Measurements from ENCODE around the gene TEX11.
"Not testable (repeated sequence)": the region's sequence is repeated elsewhere in the genome, so short reads cannot be mapped to it uniquely, and the experiment has no call there.

The TEX11 gene

GRCh38 chrX:70754169-70754848 is 154.2 kb downstream of the TEX11 start:
- no peak for DNase-seq

- DNase-seq = not testable (repeated sequence)
These were observed 174.7 kb downstream of the TEX11 start for GRCh38 chrX:70733774-70734173.

- not testable (repeated sequence) for DNase-seq
These were observed 180.6 kb downstream of the TEX11 start for GRCh38 chrX:70727961-70728360.

GRCh38 chrX:70720721-70721120 is 187.8 kb downstream of the TEX11 start:
- DNase-seq = no peak

GRCh38 chrX:70711336-70711735 is 197.2 kb downstream of the TEX11 start:
- DNase-seq = not testable (repeated sequence)

- no peak for DNase-seq
These were observed 214.0 kb downstream of the TEX11 start for GRCh38 chrX:70694339-70695122.

- not testable (repeated sequence) for DNase-seq
These were observed 229.1 kb downstream of the TEX11 start for GRCh38 chrX:70679455-70679854.

GRCh38 chrX:70675284-70675683 is 233.2 kb downstream of the TEX11 start:
- no peak for DNase-seq

GRCh38 chrX:70672326-70672725 is 236.2 kb downstream of the TEX11 start:
- DNase-seq = no peak

- no peak for DNase-seq
These were observed 239.4 kb downstream of the TEX11 start for GRCh38 chrX:70669120-70669519.

GRCh38 chrX:70664726-70665125 is 243.8 kb downstream of the TEX11 start:
- DNase-seq = no peak

GRCh38 chrX:70661124-70661523 is 247.4 kb downstream of the TEX11 start:
- DNase-seq = not testable (repeated sequence)

- DNase-seq = not testable (repeated sequence)
These were observed 251.0 kb downstream of the TEX11 start for GRCh38 chrX:70657546-70657945.

GRCh38 chrX:70656304-70656703 is 252.2 kb downstream of the TEX11 start:
- no peak for DNase-seq

GRCh38 chrX:70647910-70648309 is 260.6 kb downstream of the TEX11 start:
- not testable (repeated sequence) for DNase-seq

- DNase-seq = no peak
These were observed 272.3 kb downstream of the TEX11 start for GRCh38 chrX:70636218-70636617.

GRCh38 chrX:70635669-70636068 is 272.8 kb downstream of the TEX11 start:
- no peak for DNase-seq

GRCh38 chrX:70635227-70635626 is 273.3 kb downstream of the TEX11 start:
- no peak for DNase-seq

- no peak for DNase-seq
These were observed 286.8 kb downstream of the TEX11 start for GRCh38 chrX:70621743-70622142.

- no peak for DNase-seq
These were observed 290.0 kb downstream of the TEX11 start for GRCh38 chrX:70618467-70618866.

- DNase-seq = no peak
These were observed 295.2 kb downstream of the TEX11 start for GRCh38 chrX:70613295-70613694.

- DNase-seq = no peak
These were observed 303.2 kb downstream of the TEX11 start for GRCh38 chrX:70605352-70605751.

- no peak for DNase-seq
These were observed 316.4 kb downstream of the TEX11 start for GRCh38 chrX:70592091-70592490.

- not testable (repeated sequence) for DNase-seq
These were observed 321.4 kb downstream of the TEX11 start for GRCh38 chrX:70587158-70587557.
